HAP-1 (cell line): Measurements from ENCODE around the gene EGFLAM.
A peak's percentile ranks its signal among the peaks of the same experiment; 100 is the strongest.

Experiments used
- DNase-seq, 2 experiments: peaks; one replicate each; pipeline ENCODE4 v3.0.0-alpha.2; 2016 to 2020; ENCODE audit warnings: low spot score in 2 of 2
- H3K27me3 ChIP-seq: fragments of 250-450 bp; sonication (Bioruptor Pico); 2 replicates; pipeline ENCODE4 v1.5.1; 2020; ENCODE audit warnings: low read depth, mild to moderate bottlenecking, moderate library complexity
- H3K36me3 ChIP-seq: fragments of 250-450 bp; sonication (Bioruptor Pico); replicated peaks from 2 replicates; pipeline ENCODE4 v1.5.1; 2020; ENCODE audit warnings: mild to moderate bottlenecking
- H3K4me1 ChIP-seq: fragments of 250-450 bp; sonication (Bioruptor Pico); 2 replicates; pipeline ENCODE4 v1.5.1; 2020; ENCODE audit warnings: mild to moderate bottlenecking
- H3K4me3 ChIP-seq: fragments of 250-450 bp; sonication (Bioruptor Pico); 2 replicates; pipeline ENCODE4 v1.5.1; 2020; ENCODE audit warnings: mild to moderate bottlenecking, moderate library complexity
- H3K9me3 ChIP-seq: fragments of 250-450 bp; sonication (Bioruptor Pico); 2 replicates; pipeline ENCODE4 v1.5.1; 2020; ENCODE audit warnings: mild to moderate bottlenecking, moderate library complexity
- in situ Hi-C: fragments of 300-500 bp; cut with MboI; formaldehyde crosslinking; loops from 3 replicates; pipeline ENCODE4 v1.14.3; 2020; ENCODE audit warnings: low sequenced_read_pairs, inconsistent platforms, mixed read lengths

The EGFLAM gene

DNA sequence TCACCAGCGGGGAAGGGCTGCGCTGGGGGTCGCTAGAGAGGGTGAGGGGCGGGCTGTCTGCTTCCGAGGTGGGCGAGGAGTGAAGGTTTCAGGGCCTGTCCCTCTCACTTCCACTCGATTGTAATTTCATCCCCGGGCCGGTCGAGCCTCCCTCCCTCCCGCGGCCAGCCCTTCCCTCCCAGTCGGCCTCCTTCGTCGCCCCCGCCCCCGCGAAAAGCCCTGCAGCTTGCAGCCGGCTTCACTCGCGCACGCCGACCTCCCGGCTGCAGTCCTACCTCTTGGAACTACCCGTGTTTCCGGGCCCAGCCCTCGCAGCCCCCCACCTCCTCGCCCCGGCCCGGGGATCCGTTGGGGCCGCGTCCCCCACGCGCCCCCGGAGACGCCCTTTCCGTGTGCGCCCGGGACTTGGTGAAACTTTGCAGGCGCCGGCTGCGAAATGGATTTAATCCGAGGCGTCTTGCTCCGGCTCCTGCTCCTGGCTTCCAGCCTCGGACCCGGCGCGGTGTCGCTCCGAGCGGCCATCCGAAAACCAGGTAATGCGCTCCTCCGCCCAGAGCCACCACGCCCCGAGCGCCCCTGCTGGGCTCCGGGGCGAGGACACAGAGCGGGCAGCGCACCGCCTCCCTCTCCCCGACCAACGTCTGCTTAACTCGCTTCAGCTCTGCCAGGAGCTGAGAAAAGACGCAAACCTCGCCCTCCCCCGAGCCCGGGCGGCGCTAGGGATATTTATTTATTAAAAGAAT is at the start of gene EGFLAM:
Gene EGFLAM (plus strand): TSS at position 241 of the 743 bp plus-strand sequence. CDS start 196 bp downstream, at position 437.
- peak; percentile 20 to 63 for DNase-seq
- Histone ChIP-seq H3K9me3 (no peaks in the 10 kb centered on the region), H3K27me3 (peaks cover 41% of the 10 kb centered on the region), H3K36me3 (no peaks in the 10 kb centered on the region), H3K4me3 (peak within 1 kb of the TSS; percentile 33), H3K4me1 (no peaks in the 10 kb centered on the region)
- in situ Hi-C loops = no loop called here

DNA sequence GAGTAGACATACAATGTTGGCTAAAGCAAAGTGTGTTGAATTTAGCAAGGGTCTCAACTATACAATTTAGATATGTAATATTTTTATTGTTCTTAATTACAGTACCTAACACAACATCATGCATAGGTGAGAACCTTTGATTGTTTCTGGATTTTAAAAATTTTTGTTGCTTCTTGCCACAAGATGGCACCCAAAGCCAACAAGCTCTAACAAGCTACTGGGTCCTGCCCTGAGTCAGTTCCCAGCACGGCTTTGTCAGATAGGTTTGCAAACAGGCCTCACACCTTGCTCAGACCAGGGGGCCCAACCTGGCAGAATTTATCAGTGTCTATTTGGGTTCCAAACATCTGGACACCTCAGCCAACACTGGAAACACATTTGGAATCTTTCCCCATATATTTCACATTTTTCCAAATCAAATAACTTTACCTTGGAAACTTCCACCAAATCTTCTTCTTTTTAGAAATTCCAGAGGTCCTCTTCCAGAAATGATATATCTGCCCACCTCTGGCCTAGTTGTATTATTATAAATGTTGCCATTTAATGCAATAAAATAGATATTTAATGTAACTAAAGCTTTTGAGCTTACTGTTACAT is 49.5 kb upstream of the EGFLAM start:
- H3K4me3 ChIP-seq = no peak overlapping the region
- DNase-seq = peak; percentile 32 to 38
- H3K4me1 ChIP-seq = no peaks in the 10 kb centered on the region
- H3K36me3 ChIP-seq = no peaks in the 10 kb centered on the region
- in situ Hi-C loops = loop anchor here (10.0 kb wide), 1 partner anchor 596 kb away; no protein-coding TSS in a partner anchor
- H3K9me3 ChIP-seq = no peaks in the 10 kb centered on the region
- H3K27me3 ChIP-seq = no peaks in the 10 kb centered on the region

DNA sequence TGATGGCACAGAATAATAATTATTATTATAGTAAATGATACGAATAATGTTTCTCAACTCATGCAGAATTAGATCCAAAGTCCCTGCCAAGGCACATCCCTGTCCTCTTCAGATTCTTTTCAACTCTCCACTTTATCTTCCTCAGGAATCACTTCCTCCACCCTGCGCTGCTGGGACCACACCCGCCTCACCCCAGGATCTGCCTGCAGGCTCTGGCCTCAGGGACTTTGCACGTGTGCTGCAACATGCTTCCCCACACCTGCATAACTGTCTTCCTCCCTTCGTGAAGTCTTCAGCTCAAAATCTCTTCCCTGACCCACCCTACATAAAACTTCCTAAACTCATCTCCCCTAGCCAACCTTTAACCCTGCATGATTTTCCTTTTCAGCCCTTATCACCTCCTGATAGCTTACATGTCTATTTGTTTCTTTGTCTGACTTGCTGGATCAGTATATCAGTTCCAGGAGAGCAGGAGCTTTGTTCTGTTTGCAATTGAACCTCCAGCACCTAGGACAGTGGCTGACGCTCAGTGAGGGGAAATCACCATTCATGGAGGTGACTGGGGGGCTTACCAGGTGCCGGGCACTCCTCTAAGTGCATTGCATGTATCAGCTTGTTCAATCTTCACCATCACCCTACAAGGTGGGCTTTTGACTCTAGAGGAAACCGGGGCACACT is 47.5 kb upstream of the EGFLAM start:
- in situ Hi-C loops = no loop called here
- no peak for DNase-seq
- Histone ChIP-seq H3K9me3 (no peaks in the 10 kb centered on the region), H3K4me3 (no peak overlapping the region), H3K36me3 (no peaks in the 10 kb centered on the region), H3K4me1 (no peaks in the 10 kb centered on the region), H3K27me3 (no peaks in the 10 kb centered on the region)

DNA sequence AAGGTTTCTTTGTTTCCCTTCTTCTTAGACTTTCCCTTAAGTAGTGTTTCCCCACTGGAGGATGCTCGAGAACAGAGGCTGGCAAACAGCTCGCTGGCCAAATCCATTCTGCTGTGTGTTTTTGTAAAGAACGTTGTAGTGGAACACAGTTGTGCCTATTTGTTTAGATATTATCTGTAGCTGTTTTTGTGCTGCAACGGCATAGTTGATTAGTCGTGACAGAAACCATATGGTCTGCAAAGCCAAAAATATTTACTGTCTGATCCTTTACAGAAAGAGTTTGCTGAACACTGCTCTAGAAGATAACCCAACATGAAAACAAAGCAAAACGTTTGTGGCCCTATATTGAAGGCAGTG is 47.0 kb upstream of the EGFLAM start:
- no peaks in the 10 kb centered on the region for H3K36me3 ChIP-seq
- no peak for DNase-seq
- in situ Hi-C loops = no loop called here

DNA sequence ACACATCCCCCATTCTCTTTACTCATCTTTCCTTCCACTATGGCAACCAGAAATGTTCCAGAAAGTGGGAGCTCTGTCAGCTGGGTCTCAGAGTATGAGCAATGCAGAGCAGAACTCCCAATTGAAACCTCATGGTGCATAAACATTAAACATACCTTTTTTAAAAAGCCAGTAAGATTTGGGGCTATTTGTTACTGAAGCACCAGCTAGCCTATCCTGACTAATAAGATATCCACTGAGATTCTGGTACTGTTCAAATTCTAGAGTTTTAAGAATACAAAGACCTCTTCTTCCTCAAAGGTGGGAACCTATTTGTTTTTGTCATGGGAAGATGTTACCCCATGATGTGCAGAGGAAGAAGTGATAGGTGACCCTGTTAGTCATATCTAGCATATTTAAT is 46.1 kb upstream of the EGFLAM start:
- no peaks in the 10 kb centered on the region; the same call in 1 of the 2 replicates for H3K27me3 ChIP-seq
- H3K4me1 ChIP-seq = no peaks in the 10 kb centered on the region
- H3K9me3 ChIP-seq = no peaks in the 10 kb centered on the region
- no peak overlapping the region for H3K4me3 ChIP-seq
- in situ Hi-C loops = no loop called here
- DNase-seq = no peak
- H3K36me3 ChIP-seq = no peaks in the 10 kb centered on the region

More for the DNA sequence above, 47.0 kb upstream of the EGFLAM start:
- Histone ChIP-seq H3K4me1 (no peaks in the 10 kb centered on the region), H3K9me3 (no peaks in the 10 kb centered on the region), H3K4me3 (no peak overlapping the region), H3K27me3 (no peaks in the 10 kb centered on the region)

DNA sequence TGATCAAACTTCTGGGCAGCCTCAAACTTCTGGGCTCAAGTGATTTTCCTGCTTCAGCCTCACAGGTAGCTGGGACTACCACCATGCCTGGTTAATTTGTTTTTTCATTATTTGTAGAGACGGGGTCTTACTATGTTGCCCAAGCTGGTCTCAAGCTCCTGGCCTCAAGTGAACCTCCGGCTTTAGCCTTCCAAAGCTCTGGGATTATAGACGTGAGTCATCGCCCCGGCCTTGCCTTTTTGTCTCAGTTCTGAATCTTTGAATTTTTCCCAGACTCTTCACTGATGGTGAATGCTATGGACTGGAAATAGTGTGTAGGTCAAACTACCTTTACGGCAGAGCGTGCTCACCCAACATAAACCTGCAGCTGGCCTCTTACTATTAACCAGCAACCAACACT is 32.3 kb upstream of the EGFLAM start:
- no peak for DNase-seq
- in situ Hi-C loops = no loop called here

DNA sequence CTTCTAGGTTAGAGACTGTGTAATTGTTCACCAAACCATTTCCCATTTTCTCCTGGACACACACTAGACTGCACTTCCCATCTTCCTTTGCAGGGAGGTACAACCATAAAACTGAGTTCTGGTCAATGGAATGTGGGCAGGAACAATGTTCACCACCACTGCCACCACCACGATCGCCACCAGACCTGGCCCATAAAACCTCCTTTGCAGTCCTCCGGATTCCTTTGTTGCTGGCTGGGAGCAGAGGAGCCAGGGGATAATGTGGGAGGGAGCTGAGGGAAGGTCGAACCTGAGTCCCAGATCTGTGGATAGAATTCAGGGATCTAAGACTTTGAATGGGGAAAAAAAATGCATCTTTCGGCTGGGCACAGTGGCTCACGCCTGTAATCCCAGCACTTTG is 29.4 kb upstream of the EGFLAM start:
- no peaks in the 10 kb centered on the region for H3K36me3 ChIP-seq
- H3K27me3 ChIP-seq = no peaks in the 10 kb centered on the region
- in situ Hi-C loops = no loop called here
- H3K9me3 ChIP-seq = no peaks in the 10 kb centered on the region
- DNase-seq = no peak
- H3K4me1 ChIP-seq = no peaks in the 10 kb centered on the region
- H3K4me3 ChIP-seq = no peak overlapping the region

More for the DNA sequence above, 32.3 kb upstream of the EGFLAM start:
- Histone ChIP-seq H3K9me3 (no peaks in the 10 kb centered on the region), H3K4me1 (no peaks in the 10 kb centered on the region), H3K4me3 (no peak overlapping the region), H3K27me3 (no peaks in the 10 kb centered on the region), H3K36me3 (no peaks in the 10 kb centered on the region)

DNA sequence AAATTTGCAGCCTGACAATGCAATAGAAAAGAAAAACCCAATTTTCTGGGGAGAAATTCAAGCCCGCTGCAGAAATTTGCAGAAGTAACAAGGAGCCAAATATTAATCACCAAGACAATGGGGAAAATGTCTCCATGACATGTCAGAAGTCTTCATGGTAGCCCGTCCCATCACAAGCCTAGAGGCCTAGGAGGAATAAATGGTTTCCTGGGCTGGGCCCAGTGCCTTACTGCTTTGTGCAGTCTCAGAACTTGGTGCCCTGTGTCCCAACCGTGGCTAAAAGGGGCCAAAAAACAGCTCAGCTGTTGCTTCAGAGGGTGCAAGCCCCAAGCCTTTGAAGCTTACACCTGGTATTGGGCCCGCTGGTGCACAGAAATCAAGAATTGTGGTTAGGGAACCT is 23.6 kb upstream of the EGFLAM start:
- Histone ChIP-seq H3K36me3 (no peaks in the 10 kb centered on the region), H3K27me3 (no peaks in the 10 kb centered on the region), H3K4me3 (no peak overlapping the region), H3K4me1 (no peaks in the 10 kb centered on the region), H3K9me3 (no peaks in the 10 kb centered on the region)
- no peak for DNase-seq
- in situ Hi-C loops = no loop called here

DNA sequence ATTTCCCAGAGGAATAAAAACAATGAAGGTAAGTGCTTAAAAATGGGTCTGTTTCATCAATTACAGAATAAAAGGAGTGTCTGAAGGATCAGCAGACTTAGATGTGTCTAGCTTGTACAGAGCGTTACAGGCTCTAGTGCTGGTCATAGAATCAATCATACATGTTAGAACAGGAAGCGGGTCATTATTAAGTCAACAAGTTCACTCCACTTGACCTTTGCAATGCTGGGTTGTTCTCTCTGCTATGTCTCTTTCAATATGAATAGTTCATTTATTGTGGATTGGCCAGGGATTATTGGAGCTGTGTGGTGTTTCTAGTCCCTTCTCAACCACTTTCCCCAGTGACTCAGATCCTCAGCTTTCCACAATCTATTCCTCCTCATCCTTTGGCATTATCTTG is 20.7 kb upstream of the EGFLAM start:
- Histone ChIP-seq H3K4me3 (no peak overlapping the region), H3K27me3 (0 out of 2 replicates have a peak, but pooled peaks cover 4% of the 10 kb centered on the region), H3K9me3 (no peaks in the 10 kb centered on the region), H3K4me1 (no peaks in the 10 kb centered on the region), H3K36me3 (no peaks in the 10 kb centered on the region)
- in situ Hi-C loops = no loop called here
- DNase-seq = no peak

DNA sequence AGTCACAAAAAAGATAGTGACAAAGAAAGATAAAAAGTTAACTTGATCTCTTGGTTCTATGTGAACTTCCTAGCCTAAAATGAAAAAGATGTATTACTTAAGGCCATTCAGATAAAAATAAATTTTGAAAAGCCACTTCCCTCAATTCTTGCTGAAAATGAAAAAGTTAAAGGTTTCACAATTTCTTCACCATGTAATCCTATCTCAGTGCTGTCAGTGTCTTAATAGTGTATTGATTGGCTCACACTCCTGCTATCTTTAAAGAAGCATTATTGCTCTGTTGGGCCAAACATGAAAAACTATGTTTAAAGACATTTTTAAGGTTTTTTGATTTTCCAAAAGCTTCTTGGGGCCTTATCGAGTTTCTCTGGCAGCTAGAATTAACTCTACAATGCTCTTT is 18.1 kb upstream of the EGFLAM start:
- H3K4me1 ChIP-seq = no peaks in the 10 kb centered on the region
- in situ Hi-C loops = no loop called here
- H3K9me3 ChIP-seq = no peaks in the 10 kb centered on the region
- H3K4me3 ChIP-seq = no peak overlapping the region
- H3K36me3 ChIP-seq = no peaks in the 10 kb centered on the region
- 0 out of 2 replicates have a peak, but pooled peaks cover 4% of the 10 kb centered on the region for H3K27me3 ChIP-seq
- no peak for DNase-seq

DNA sequence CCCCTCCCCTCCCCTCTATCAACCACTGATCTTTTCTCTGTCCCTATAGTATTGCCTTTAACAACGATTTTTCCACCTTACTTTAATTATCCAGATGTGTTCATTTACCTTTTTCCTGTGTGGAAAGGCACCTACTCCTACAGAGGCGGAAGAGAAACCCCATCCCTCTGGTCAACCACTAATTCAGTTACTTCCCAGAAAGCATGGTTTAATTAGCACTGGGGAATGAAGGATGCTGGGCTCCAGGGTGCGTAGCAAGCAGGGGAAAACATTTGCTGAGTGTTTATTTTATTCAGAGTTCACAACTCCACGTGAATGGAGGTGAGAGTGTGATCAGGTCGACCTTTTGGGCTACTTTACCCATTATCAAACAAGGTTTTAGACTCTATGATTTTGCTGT is 16.7 kb upstream of the EGFLAM start:
- DNase-seq = no peak
- Histone ChIP-seq H3K9me3 (no peaks in the 10 kb centered on the region), H3K36me3 (no peaks in the 10 kb centered on the region), H3K27me3 (0 out of 2 replicates have a peak, but pooled peaks cover 4% of the 10 kb centered on the region), H3K4me3 (no peak overlapping the region), H3K4me1 (no peaks in the 10 kb centered on the region)
- in situ Hi-C loops = no loop called here

DNA sequence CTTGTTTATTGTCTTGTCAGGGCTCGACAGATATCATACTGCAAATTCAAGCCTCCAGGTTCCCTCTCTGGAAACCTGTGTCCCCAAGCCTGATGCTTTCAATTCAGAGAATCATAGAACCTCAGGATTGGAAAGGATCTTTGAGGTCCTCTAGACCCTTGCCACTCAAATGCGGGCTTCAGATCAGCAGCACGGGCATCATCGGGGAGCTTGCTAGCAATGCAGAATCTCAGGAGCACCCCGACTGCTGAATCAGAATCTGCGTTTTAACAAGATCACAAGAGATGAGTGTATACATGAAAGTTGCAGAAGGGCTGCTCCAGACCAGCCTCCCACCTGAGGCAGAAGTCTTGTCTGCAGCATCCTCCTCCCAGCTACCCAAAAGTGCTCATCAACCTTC is 13.1 kb upstream of the EGFLAM start:
- Histone ChIP-seq H3K9me3 (no peaks in the 10 kb centered on the region), H3K36me3 (no peaks in the 10 kb centered on the region), H3K4me1 (no peaks in the 10 kb centered on the region), H3K4me3 (no peak overlapping the region), H3K27me3 (0 out of 2 replicates have a peak, but pooled peaks cover 4% of the 10 kb centered on the region)
- in situ Hi-C loops = no loop called here
- DNase-seq = no peak

DNA sequence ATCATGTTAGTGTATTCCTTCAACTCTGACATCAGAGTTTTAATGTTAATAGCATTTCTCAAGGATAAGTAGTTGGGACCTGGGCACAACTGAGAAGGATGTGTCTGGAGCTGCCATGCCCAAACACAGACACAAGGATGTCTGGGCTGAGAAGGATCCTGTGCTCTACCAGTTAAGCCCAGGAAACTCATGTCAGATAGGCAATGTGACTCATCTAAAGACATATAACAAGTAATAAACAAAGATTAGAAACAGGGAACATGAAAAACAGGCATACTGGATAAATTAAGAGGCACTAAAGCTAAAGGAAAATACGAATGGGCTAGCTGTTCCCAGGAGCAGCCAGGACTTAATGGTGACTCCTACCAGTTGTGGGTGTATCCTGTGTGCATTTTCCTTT is 9.1 kb upstream of the EGFLAM start:
- H3K4me1 ChIP-seq = no peaks in the 10 kb centered on the region
- H3K4me3 ChIP-seq = no peak overlapping the region
- no peaks in the 10 kb centered on the region for H3K9me3 ChIP-seq
- DNase-seq = no peak
- no peaks in the 10 kb centered on the region for H3K27me3 ChIP-seq
- H3K36me3 ChIP-seq = no peaks in the 10 kb centered on the region
- in situ Hi-C loops = no loop called here

DNA sequence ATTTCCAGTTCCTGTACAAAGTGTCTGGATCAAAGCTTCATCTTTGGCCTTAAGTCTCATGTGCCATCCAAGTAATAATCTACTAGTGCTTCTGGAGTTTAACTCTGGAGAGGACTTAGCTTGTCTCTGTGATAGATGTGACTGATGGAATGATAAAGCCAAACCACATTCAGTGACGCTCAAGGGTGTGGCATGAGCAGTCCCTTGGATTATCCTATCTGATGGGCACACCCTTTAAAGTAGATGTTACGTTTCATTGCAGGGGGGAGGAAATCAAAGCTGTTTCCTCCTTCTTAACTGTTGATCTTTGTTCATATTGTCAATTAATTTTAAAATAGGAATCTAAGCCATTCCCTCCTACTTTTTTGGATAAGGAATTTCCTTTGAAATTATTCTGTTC is 8.5 kb upstream of the EGFLAM start:
- no peaks in the 10 kb centered on the region for H3K36me3 ChIP-seq
- no peaks in the 10 kb centered on the region for H3K9me3 ChIP-seq
- no peak for DNase-seq
- no peaks in the 10 kb centered on the region for H3K4me1 ChIP-seq
- in situ Hi-C loops = no loop called here
- 0 out of 2 replicates have a peak, but pooled peaks cover 3% of the 10 kb centered on the region for H3K27me3 ChIP-seq
- H3K4me3 ChIP-seq = no peak overlapping the region
